Islet of Langerhans (tissue), 1 donor: ENCODE data around the gene DACH1.
"Not testable (repeated sequence)": the region's sequence is repeated elsewhere in the genome, so short reads cannot be mapped to it uniquely, and the experiment has no call there.

Experiments
- FAIRE-seq: peaks from one replicate; lab custom pipeline; 2011; peaks lifted over from hg19 to GRCh38; lab: Jason Lieb, UNC

Gene DACH1

GRCh38 chr13:71865874-71866334 is 1.1 kb downstream of the DACH1 start:
- FAIRE-seq, result no peak

DNA sequence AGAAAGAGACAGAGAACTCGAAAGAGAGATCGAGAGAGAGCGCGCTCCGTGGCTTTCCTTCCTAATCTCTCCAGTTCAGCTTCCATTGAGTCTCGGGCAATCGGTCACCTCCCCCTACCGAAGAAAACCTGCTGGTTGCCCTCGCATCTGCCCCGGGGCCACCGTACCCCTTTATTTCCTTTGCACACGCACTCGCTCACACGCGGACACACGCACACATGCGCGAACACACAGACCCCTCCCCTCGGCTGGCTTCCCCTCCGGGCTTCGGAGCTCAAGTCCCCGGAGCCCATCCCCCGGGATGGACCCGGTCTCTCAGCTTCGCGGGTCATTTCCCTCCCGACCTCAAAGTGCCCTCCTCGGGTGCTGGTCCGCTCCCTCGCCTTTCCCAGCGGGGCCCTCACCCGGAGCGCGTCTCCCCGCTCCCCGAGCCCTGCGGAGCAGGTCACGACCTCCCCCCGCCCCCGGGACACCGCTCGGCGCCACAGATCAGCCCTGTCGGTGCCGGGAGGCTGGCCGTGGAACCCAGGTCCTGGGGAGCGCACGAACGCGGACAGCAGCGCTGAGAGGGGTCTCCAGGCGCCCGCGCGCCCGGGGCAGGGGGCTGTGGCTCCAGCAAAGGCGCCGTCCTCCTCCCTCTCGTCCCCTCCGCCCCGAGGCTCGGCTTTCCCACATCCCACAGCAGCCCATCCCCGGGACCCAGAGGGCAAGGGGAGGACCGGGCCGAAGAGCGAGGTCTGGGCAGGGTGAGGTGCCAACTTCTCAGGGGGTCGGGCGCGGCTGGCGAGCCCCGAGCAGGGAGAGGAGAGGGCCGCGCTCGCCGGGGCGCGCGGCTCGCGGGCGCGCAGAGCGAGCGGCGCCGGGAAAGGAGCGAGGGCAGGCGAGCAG is 1.8 kb downstream of the DACH1 start:
- no peak for FAIRE-seq

DNA sequence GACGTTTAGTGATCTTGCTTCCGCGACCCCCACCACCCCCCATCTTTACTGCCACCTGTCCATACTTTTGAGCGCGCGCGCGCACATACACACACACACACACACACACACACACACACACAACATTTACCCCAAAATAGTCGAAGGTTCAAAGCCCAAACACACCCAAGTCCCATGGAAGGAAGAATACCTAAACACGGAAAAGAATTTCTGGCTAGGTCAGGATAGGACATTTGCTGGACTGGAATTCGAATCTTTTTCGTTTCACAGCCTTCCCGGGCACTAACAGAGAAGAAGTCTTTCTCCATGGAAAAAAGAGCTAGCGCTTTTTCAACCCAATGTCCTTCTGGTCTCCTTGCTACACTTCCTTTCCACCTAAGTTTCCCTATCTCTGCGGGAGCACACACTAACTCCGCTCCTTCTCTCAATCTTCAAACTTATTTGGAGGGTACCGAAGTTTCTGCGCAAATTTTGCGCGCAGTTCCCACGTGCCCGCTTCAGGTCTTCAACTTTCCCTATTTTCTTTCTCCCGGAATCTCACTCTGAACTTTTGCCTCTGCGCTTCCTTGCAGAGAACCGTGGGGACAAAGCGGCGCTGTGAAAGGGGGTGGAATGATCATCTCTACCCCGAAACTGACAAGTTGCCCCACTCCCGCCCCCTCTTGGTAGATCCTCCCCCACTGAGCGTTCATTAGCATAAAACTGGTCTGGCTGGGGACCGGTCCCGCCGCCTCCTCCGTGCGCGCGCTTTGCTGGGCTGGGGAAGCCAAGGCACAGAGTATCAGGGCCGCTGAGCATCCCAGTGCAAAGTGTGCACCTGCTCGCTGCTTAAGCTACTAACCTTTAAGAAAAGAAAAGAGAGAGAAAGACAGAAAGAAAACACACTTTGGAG is 2.7 kb downstream of the DACH1 start:
- no peak for FAIRE-seq

DNA sequence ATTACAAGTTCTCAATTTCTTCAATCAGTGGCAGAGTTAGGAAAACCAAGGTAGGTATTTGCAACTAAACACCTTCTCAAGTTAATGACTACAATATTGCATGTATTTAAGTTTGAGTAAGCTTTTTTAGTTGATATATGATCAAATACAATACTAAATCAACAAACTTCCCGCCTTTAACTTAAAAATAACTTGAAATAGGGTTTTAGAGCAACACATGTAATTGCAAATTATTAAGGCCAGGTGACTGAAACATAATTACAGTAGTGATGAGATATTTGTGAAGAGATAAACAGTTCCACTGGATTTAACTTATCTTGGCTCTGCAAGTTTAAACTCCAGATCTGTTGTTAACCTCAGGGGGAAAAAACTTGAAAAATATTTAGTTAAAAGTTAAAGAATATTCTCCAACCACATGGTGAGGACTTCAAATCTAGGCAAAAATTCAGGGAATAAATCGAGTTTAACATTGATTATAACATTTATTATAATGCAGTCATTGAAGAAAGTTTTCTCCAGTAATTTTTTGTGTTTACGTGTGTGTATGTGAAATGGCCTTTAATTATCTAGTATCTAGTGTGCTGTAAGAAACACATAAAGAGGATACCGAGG is 3.6 kb downstream of the DACH1 start:
- FAIRE-seq, result peak; percentile 89

- peak; percentile 78 for FAIRE-seq
Measured at GRCh38 chr13:71862459-71862943, 4.5 kb downstream of the DACH1 start.

- peak; percentile 58 for FAIRE-seq
Measured at GRCh38 chr13:71861769-71862458, 5.1 kb downstream of the DACH1 start.

DNA sequence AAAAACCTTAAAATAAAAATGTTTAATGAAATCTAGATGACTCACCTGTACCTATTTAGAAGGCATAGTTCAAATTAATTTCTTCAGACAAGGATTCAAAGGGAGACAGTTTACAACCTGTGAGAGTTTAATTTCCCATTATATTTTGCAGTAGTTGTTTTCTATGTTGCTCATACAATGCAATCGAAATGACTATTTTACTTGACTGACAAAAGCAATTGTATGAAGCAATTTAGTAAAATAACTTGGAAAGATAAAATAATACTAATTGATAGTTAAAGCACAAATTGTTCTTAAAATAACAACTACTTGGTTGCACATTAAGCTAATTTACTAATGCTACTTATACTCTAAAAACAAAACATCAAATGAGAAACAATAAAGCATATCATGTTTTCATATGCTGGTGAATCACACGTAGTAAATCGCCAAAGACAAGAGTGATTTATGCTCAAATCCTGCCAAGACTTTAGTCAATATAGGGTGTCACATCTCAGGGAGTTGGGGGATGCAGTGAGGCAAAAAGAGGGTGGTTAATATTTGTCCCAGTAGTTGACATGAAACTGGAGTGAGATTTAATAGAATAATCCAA is 6.4 kb downstream of the DACH1 start:
- FAIRE-seq, result peak; percentile 17

DNA sequence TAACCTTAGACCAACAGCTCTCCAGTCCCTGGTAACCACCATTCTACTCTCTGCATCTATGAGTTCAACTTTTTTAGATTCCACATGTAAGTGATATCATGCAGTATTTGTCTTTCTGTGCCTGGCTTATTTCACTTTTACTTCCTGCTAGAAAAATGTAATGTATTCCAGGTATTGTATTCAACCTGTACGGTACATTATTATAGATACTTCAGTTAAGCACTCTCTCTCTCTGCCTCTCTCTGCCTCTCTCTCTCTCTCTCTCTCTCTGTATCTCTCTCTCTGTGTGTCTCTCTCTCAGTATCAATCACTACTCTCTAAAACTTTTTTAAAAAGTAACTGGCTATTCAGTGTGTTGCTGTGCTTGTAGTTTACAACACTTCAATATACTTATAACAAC is 8.4 kb downstream of the DACH1 start:
- FAIRE-seq, result no peak

GRCh38 chr13:71856548-71857043 is 10.4 kb downstream of the DACH1 start:
- FAIRE-seq, result no peak

GRCh38 chr13:71854401-71854800 is 12.6 kb downstream of the DACH1 start:
- FAIRE-seq, result peak; percentile 41

GRCh38 chr13:71853725-71854124 is 13.3 kb downstream of the DACH1 start:
- no peak for FAIRE-seq

DNA sequence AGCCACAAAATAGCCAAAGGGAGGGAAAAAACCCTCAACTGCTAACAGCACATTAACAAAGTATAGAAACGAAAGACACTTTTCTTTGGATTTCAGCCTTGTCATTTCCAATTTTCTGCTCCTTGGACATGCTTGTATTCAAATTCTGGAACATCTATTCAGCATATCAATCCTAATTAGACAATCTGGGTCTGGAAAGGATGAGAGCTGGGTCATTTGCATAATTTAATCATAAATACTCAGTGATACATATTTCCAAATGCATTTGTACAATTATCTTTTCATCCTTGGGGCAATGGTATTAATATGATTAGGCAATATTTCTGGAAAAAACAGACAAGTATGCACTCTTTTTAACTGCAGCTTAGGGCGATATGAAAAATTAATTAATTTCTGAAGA is 14.3 kb downstream of the DACH1 start:
- FAIRE-seq, result no peak

DNA sequence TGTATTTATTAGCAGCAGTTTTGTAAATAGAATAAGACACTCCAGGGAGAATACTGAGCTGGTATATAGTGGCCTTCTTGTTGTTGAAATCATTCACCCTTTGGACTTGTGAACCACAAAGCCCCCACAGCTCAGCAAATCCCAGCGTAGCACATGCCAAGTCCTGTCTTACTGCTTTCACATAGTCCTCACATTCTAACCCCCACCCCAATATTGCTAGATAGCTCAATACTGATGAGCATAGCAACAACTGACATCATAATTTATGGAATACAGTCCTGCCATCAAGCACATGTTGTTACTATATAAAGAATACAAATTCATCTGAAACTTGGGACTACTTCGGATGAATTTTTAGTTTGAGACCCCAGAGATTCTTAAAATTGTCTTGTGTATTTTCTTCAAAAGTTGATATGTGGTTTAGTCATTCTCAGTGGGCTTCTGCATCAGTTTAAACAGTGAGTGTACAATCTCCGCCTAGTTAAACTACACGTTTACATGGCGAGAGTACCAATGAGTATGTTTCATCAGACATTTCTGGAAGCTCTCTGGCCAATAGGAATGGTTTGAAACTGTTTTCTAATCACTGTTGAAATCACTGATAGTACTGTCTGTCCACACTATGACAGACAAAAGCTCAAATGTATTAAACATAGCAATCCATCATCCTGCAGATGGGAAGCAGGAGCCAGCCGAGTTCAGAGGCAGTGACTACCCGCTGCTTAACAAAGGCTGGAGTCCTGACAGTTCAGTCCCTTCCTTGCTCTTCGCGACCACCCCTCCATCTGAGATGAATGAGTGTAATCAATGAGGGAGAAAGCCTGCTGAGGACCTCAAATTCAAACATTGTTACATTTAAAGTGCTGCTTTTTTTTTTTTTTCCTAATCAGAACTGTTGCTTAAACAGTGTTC is 15.2 kb downstream of the DACH1 start:
- FAIRE-seq, result no peak

DNA sequence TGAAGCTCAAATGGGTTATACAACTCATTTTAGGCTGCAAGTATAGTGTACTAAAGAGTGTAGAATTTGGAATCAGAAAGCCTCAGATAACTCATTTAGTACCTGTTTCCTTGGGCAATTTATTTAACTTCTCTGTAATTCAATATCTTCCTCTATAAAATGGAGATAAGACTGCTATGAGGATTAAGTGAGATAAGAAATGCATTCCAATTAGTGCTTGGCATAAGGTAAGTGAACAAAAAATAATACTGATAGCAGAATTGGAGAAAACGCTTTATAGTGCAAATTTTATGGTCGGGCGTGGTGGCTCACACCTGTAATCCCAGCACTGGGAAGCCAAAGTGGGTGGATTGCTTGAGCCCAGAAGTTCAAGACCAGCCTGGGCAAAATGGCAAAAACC is 25.0 kb downstream of the DACH1 start:
- no peak for FAIRE-seq

GRCh38 chr13:71838842-71839241 is 28.2 kb downstream of the DACH1 start:
- peak; percentile 81 for FAIRE-seq

DNA sequence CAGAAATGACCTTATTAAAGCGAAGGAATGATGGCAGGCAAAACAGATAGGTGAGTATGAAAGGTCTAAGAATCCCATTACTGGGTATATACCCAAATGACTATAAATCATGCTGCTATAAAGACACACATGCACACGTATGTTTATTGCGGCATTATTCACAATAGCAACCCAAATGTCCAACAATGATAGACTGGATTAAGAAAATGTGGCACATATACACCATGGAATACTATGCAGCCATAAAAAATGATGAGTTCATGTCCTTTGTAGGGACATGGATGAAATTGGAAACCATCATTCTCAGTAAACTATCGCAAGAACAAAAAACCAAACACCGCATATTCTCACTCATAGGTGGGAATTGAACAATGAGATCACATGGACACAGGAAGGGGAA is 29.4 kb downstream of the DACH1 start:
- not testable (repeated sequence) for FAIRE-seq

DNA sequence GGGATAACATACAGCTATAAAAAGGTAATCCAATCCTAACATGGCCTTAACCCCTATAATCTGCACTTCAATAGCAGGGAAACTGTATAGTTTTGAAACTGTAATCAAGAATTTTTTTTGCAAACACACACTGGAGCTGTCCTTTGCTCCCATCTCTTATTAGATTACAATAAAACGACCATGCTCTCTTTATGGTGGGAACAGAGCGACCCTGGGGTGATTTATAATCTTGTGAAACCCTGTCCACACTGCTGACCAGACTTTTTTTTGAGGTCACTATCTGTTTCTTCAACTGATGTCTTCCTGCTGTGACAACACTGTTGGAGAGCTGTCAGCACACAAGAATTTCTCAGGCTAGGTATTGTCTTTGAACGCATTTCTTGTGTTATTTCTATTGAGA is 35.3 kb downstream of the DACH1 start:
- no peak for FAIRE-seq

GRCh38 chr13:71830736-71831135 is 36.3 kb downstream of the DACH1 start:
- peak; percentile 49 for FAIRE-seq

- FAIRE-seq, result no peak
Measured at GRCh38 chr13:71830323-71830722, 36.7 kb downstream of the DACH1 start.

- FAIRE-seq, result no peak
Measured at GRCh38 chr13:71829547-71829946, 37.5 kb downstream of the DACH1 start.
